Measurements from ENCODE around the gene CCR4. TPM values are rescaled to one million over a fixed set of nuclear protein-coding genes. Genes with fewer than 3 reads are reported as not detected.
"Not testable (repeated sequence)": the region's sequence is repeated elsewhere in the genome, so short reads cannot be mapped to it uniquely, and the experiment has no call there.

Gene CCR4
- total RNA-seq, 1 experiment from 2014 or later = not detected

- RAD21 ChIA-PET (ENCODE audit: low non-redundant PET in 1 of 2, low total read pairs in 2 of 2, uncharacterized antibody in 2 of 2, unreplicated experiment in 2 of 2) = no interaction called here
- Histone ChIP-seq H3K4me3 (replicated peaks in 1 of 2; ENCODE audit: low read depth in 1 of 2, low read length in 2 of 2) (no peak overlapping the region), H3K4me1 (ENCODE audit: control insufficient read depth in 1 of 2, insufficient read depth in 2 of 2, low read length in 2 of 2) (no peaks in the 10 kb centered on the region), H3K9me3 (ENCODE audit: control insufficient read depth in 1 of 2, insufficient read depth in 1 of 2, low read depth in 1 of 2, low read length in 2 of 2) (peaks cover 4 to 6% of the 10 kb centered on the region in 2 experiments; a peak in 2 of 4 replicates), H3K36me3 (ENCODE audit: control insufficient read depth in 1 of 2, insufficient read depth in 2 of 2, low read length in 2 of 2) (no peaks in the 10 kb centered on the region), H3K9me2 (ENCODE audit: insufficient read depth) (no peaks in the 10 kb centered on the region), H3K79me2 (ENCODE audit: insufficient read depth, low read length) (no peaks in the 10 kb centered on the region), H3K4me2 (ENCODE audit: low read length) (no peak overlapping the region), H2AFZ (ENCODE audit: low read depth, low read length, poor library complexity, severe bottlenecking) (no peak overlapping the region), H3K9ac (ENCODE audit: low read length) (no peak overlapping the region), H3K27me3 (ENCODE audit: insufficient read depth, low read length) (no peaks in the 10 kb centered on the region), H4K20me1 (ENCODE audit: insufficient read depth) (no peaks in the 10 kb centered on the region), H3K27ac (ENCODE audit: low read depth, low read length) (no peak overlapping the region)
- CTCF ChIA-PET = no interaction called here
- no peak for ATAC-seq
- POLR2A ChIA-PET = no interaction called here
- intact Hi-C loops (cut with micrococcal nuclease) = no loop called here
- no peak for TF ChIP-seq FOSL1 (IDR thresholded peaks at IDR 0.05; ENCODE audit: low read depth)
- TF ChIP-seq EGR1 (IDR thresholded peaks at IDR 0.05; ENCODE audit: low read depth) = no peak
- TF ChIP-seq CBX3 (IDR thresholded peaks at IDR 0.05; ENCODE audit: low read depth) = no peak
- no peak for TF ChIP-seq POLR2AphosphoS5 (IDR thresholded peaks at IDR 0.05; ENCODE audit: low read depth, low read length)
- no peak for TF ChIP-seq SIN3A (IDR thresholded peaks at IDR 0.05; ENCODE audit: low read depth)
- no peak for TF ChIP-seq ELF1 (IDR thresholded peaks at IDR 0.05; ENCODE audit: borderline replicate concordance, low read depth)
- TF ChIP-seq MAX (IDR thresholded peaks at IDR 0.05) = no peak
- no peak for TF ChIP-seq JUND (IDR thresholded peaks at IDR 0.05)
- no peak for TF ChIP-seq CEBPB (IDR thresholded peaks at IDR 0.05; ENCODE audit: low read depth)
- no peak for TF ChIP-seq POLR2A (IDR thresholded peaks at IDR 0.05; ENCODE audit: borderline replicate concordance, extremely low read depth, insufficient read depth, insufficient read length)
- BruUV-seq (replicated peaks) = no TSS peak
- no peak for DNase-seq (ENCODE audit: low read depth, low spot score)
Observed at GRCh38 chr3:32963871-32964270, 12.4 kb downstream of the CCR4 start.

- H2AFZ ChIP-seq (ENCODE audit: low read depth, low read length, poor library complexity, severe bottlenecking); H3K9ac ChIP-seq (ENCODE audit: low read length); BruUV-seq (replicated peaks); H4K20me1 ChIP-seq (ENCODE audit: insufficient read depth); H3K79me2 ChIP-seq (ENCODE audit: insufficient read depth, low read length); H3K4me1 ChIP-seq (ENCODE audit: control insufficient read depth in 1 of 2, insufficient read depth in 2 of 2, low read length in 2 of 2); H3K9me3 ChIP-seq (ENCODE audit: control insufficient read depth in 1 of 2, insufficient read depth in 1 of 2, low read depth in 1 of 2, low read length in 2 of 2); H3K27me3 ChIP-seq (ENCODE audit: insufficient read depth, low read length); H3K36me3 ChIP-seq (ENCODE audit: control insufficient read depth in 1 of 2, insufficient read depth in 2 of 2, low read length in 2 of 2); H3K4me3 ChIP-seq (replicated peaks in 1 of 2; ENCODE audit: low read depth in 1 of 2, low read length in 2 of 2); CTCF ChIA-PET; H3K27ac ChIP-seq (ENCODE audit: low read depth, low read length); DNase-seq (ENCODE audit: low read depth, low spot score); POLR2A ChIA-PET; intact Hi-C loops (cut with micrococcal nuclease); RAD21 ChIA-PET (ENCODE audit: low non-redundant PET in 1 of 2, low total read pairs in 2 of 2, uncharacterized antibody in 2 of 2, unreplicated experiment in 2 of 2); ATAC-seq; H3K4me2 ChIP-seq (ENCODE audit: low read length); H3K9me2 ChIP-seq (ENCODE audit: insufficient read depth): not testable (repeated sequence)
Observed at GRCh38 chr3:32964781-32965180, 13.3 kb downstream of the CCR4 start.

GRCh38 chr3:32965617-32966213 is 14.3 kb downstream of the CCR4 start:
- H3K27ac ChIP-seq (ENCODE audit: low read depth, low read length); H3K4me2 ChIP-seq (ENCODE audit: low read length); H3K4me3 ChIP-seq (replicated peaks in 1 of 2; ENCODE audit: low read depth in 1 of 2, low read length in 2 of 2); DNase-seq (ENCODE audit: low read depth, low spot score); ATAC-seq; BruUV-seq (replicated peaks); H3K9ac ChIP-seq (ENCODE audit: low read length); H3K9me3 ChIP-seq (ENCODE audit: control insufficient read depth in 1 of 2, insufficient read depth in 1 of 2, low read depth in 1 of 2, low read length in 2 of 2); intact Hi-C loops (cut with micrococcal nuclease); POLR2A ChIA-PET; H3K27me3 ChIP-seq (ENCODE audit: insufficient read depth, low read length); H3K36me3 ChIP-seq (ENCODE audit: control insufficient read depth in 1 of 2, insufficient read depth in 2 of 2, low read length in 2 of 2); H4K20me1 ChIP-seq (ENCODE audit: insufficient read depth); CTCF ChIA-PET; H3K9me2 ChIP-seq (ENCODE audit: insufficient read depth); H3K79me2 ChIP-seq (ENCODE audit: insufficient read depth, low read length); H2AFZ ChIP-seq (ENCODE audit: low read depth, low read length, poor library complexity, severe bottlenecking); H3K4me1 ChIP-seq (ENCODE audit: control insufficient read depth in 1 of 2, insufficient read depth in 2 of 2, low read length in 2 of 2): not testable (repeated sequence)
- RAD21 ChIA-PET (ENCODE audit: low non-redundant PET in 1 of 2, low total read pairs in 2 of 2, uncharacterized antibody in 2 of 2, unreplicated experiment in 2 of 2) = interaction anchor here in 1 of 2 experiments (0.6 kb wide), 1 partner anchor 8 kb away, joined by 4 read pairs; no protein-coding TSS in a partner anchor

- POLR2A ChIA-PET = not testable (repeated sequence)
Observed at GRCh38 chr3:32966627-32967026, 15.2 kb downstream of the CCR4 start.

More at GRCh38 chr3:32966627-32967026, 15.2 kb downstream of the CCR4 start:
- H3K4me2 ChIP-seq (ENCODE audit: low read length); H3K36me3 ChIP-seq (ENCODE audit: control insufficient read depth in 1 of 2, insufficient read depth in 2 of 2, low read length in 2 of 2); H3K9me3 ChIP-seq (ENCODE audit: control insufficient read depth in 1 of 2, insufficient read depth in 1 of 2, low read depth in 1 of 2, low read length in 2 of 2); H3K79me2 ChIP-seq (ENCODE audit: insufficient read depth, low read length); H4K20me1 ChIP-seq (ENCODE audit: insufficient read depth); H2AFZ ChIP-seq (ENCODE audit: low read depth, low read length, poor library complexity, severe bottlenecking); RAD21 ChIA-PET (ENCODE audit: low non-redundant PET in 1 of 2, low total read pairs in 2 of 2, uncharacterized antibody in 2 of 2, unreplicated experiment in 2 of 2); H3K4me1 ChIP-seq (ENCODE audit: control insufficient read depth in 1 of 2, insufficient read depth in 2 of 2, low read length in 2 of 2); ATAC-seq; H3K27ac ChIP-seq (ENCODE audit: low read depth, low read length); H3K9me2 ChIP-seq (ENCODE audit: insufficient read depth); H3K27me3 ChIP-seq (ENCODE audit: insufficient read depth, low read length); BruUV-seq (replicated peaks); intact Hi-C loops (cut with micrococcal nuclease); H3K4me3 ChIP-seq (replicated peaks in 1 of 2; ENCODE audit: low read depth in 1 of 2, low read length in 2 of 2); H3K9ac ChIP-seq (ENCODE audit: low read length); DNase-seq (ENCODE audit: low read depth, low spot score); CTCF ChIA-PET: not testable (repeated sequence)

All from HCT116 (cell line).